OCI-LY7 (cell line): ENCODE data around the gene CYP46A1. TPM values are rescaled to one million over a fixed set of nuclear protein-coding genes. Genes with fewer than 3 reads are reported as not detected.
A peak's percentile ranks its signal among the peaks of the same experiment; 100 is the strongest.

Experiments
- BruUV-seq: library from RNA; stranded (reverse); fragments of 400-500 nt; replicated peaks from 2 replicates; lab custom pipeline; 2021; lab: Mats Ljungman, UMichigan
- CTCF ChIA-PET: fragments of 300-600 bp; sonication (Branson Sonifier 250); formaldehyde crosslinking; loops from one replicate; lab custom pipeline; 2022; ENCODE audit warnings: antibody characterized with exemption; ENCODE audit not compliant: unreplicated experiment; lab: Charles Lee
- POLR2A ChIA-PET: fragments of 300-600 bp; sonication (Branson Sonifier 250); formaldehyde crosslinking; loops from one replicate; lab custom pipeline; 2022; ENCODE audit warnings: antibody characterized with exemption; lab: Charles Lee
- DNase-seq: peaks from one replicate; pipeline ENCODE4 v3.0.0-alpha.2; 2015; ENCODE audit warnings: low spot score
- H2AFZ ChIP-seq: fragments of 200-600 bp; sonication (generic), shearing (Covaris generic); 2 replicates; pipeline ENCODE4 v1.6.1; 2014; ENCODE audit warnings: mild to moderate bottlenecking, antibody characterized with exemption, low read length, moderate library complexity
- H3K27ac ChIP-seq: fragments of 200-600 bp; sonication (generic); 2 replicates; pipeline ENCODE4 v1.5.1; 2014; ENCODE audit warnings: mixed run types, low read depth, mild to moderate bottlenecking, moderate library complexity, low read length, inconsistent platforms; ENCODE audit not compliant: poor library complexity, severe bottlenecking
- H3K36me3 ChIP-seq: fragments of 200-600 bp; sonication (generic); 2 replicates; pipeline ENCODE4 v1.6.1; 2014; ENCODE audit warnings: mild to moderate bottlenecking, antibody characterized with exemption, low read length, moderate library complexity, mixed read lengths; ENCODE audit not compliant: insufficient read depth
- H3K4me1 ChIP-seq: fragments of 200-600 bp; sonication (generic); 2 replicates; pipeline ENCODE4 v1.5.1; 2014; ENCODE audit warnings: mild to moderate bottlenecking, low read length; ENCODE audit not compliant: insufficient read depth, poor library complexity, severe bottlenecking
- H3K4me2 ChIP-seq: fragments of 200-600 bp; sonication (generic); 2 replicates; pipeline ENCODE4 v1.6.1; 2014; ENCODE audit warnings: mild to moderate bottlenecking, low read length
- H3K4me3 ChIP-seq: fragments of 200-600 bp; sonication (generic); 2 replicates; pipeline ENCODE4 v1.5.1; 2014; ENCODE audit warnings: mild to moderate bottlenecking, low read depth, low read length; ENCODE audit not compliant: poor library complexity, severe bottlenecking
- H3K79me2 ChIP-seq: fragments of 200-600 bp; sonication (generic); 2 replicates; pipeline ENCODE4 v1.6.1; 2016; ENCODE audit warnings: low read depth, mild to moderate bottlenecking, low read length, moderate library complexity, mixed read lengths; ENCODE audit not compliant: insufficient read depth
- H3K9me2 ChIP-seq: fragments of 200-600 bp; sonication (generic); 2 replicates; pipeline ENCODE4 v1.6.1; 2016; ENCODE audit warnings: mild to moderate bottlenecking, low read length, mixed read lengths; ENCODE audit not compliant: insufficient read depth
- H3K9me3 ChIP-seq: fragments of 200-600 bp; sonication (generic); 2 replicates; pipeline ENCODE4 v1.6.1; 2014; ENCODE audit warnings: mild to moderate bottlenecking, mixed run types, low read length, mixed read lengths
- H4K20me1 ChIP-seq: fragments of 200-600 bp; sonication (generic); 2 replicates; pipeline ENCODE4 v1.6.1; 2014; ENCODE audit warnings: mild to moderate bottlenecking, antibody characterized with exemption, low read length, moderate library complexity, mixed read lengths; ENCODE audit not compliant: insufficient read depth
- CTCF ChIP-seq: fragments of 200-600 bp; sonication (generic); conservative IDR thresholded peaks from 2 replicates; pipeline ENCODE4 v1.5.1; 2014; ENCODE audit warnings: mild to moderate bottlenecking, antibody characterized with exemption, low read length, moderate library complexity, mixed read lengths
- EZH2phosphoT487 ChIP-seq: fragments of 200-600 bp; sonication (generic); IDR thresholded peaks from 2 replicates; pipeline ENCODE4 v1.6.1; 2018; ENCODE audit warnings: low read depth, borderline replicate concordance, mild to moderate bottlenecking, mixed run types, antibody characterized with exemption, low read length, moderate library complexity, mixed read lengths
- intact Hi-C: fragments of 100-400 bp; cut with micrococcal nuclease; formaldehyde crosslinking; loops from one replicate; pipeline ENCODE4 v1.10.0; 2022; ENCODE audit not compliant: unreplicated experiment
- total RNA-seq, 2 experiments: library from RNA; depleted of rRNA in 1 of 2; stranded (reverse); fragments of >200 nt in 1 of 2; shearing (Covaris generic) in 1 of 2; gene quantifications; 2 replicates each; pipeline ENCODE4 v1.2.3, GENCODE V29; 2014 to 2022

Gene CYP46A1
- total RNA-seq, 2 experiments from 2014 or later, result 4.1 to 10.8 TPM

- no peaks in the 10 kb centered on the region for H3K79me2 ChIP-seq
- no peak overlapping the region for H3K4me3 ChIP-seq
- H4K20me1 ChIP-seq, result no peaks in the 10 kb centered on the region
- no peak overlapping the region for H3K27ac ChIP-seq
- no peaks in the 10 kb centered on the region for H3K9me3 ChIP-seq
- no peak overlapping the region for H3K4me2 ChIP-seq
- no peak overlapping the region for H2AFZ ChIP-seq
- no peaks in the 10 kb centered on the region for H3K9me2 ChIP-seq
- ChIA-PET POLR2A (interaction anchor here (0.6 kb wide), 2 partner anchors 17 to 191 kb away, joined by 3 to 5 read pairs; partner anchors contain the start of gene CCNK), CTCF (no interaction called here)
- H3K4me1 ChIP-seq, result peaks cover 32% of the 10 kb centered on the region
- H3K36me3 ChIP-seq, result no peaks in the 10 kb centered on the region
- no TSS peak for BruUV-seq
- TF ChIP-seq CTCF, result no peak
- no peak for TF ChIP-seq EZH2phosphoT487
- no peak for DNase-seq
- intact Hi-C loops, result no loop called here
Observed at GRCh38 chr14:99671235-99672224, 12.6 kb upstream of the CYP46A1 start.

GRCh38 chr14:99672506-99673304, 11.4 kb upstream of the CYP46A1 start:
- Histone ChIP-seq H3K9me2 (no peaks in the 10 kb centered on the region), H3K4me3 (no peak overlapping the region), H3K79me2 (no peaks in the 10 kb centered on the region), H3K4me1 (peaks cover 21% of the 10 kb centered on the region), H4K20me1 (no peaks in the 10 kb centered on the region), H3K4me2 (peak overlapping the region; percentile 47), H2AFZ (peak overlapping the region; percentile 28; the same call in 1 of the 2 replicates), H3K27ac (peak overlapping the region; percentile 53), H3K36me3 (no peaks in the 10 kb centered on the region), H3K9me3 (0 out of 2 replicates have a peak, but pooled peaks cover 4% of the 10 kb centered on the region)
- TF ChIP-seq CTCF (no peak), EZH2phosphoT487 (no peak)
- peak; percentile 81 for DNase-seq
- intact Hi-C loops, result no loop called here
- no TSS peak for BruUV-seq
- ChIA-PET CTCF (no interaction called here), POLR2A (interaction anchor here (0.7 kb wide), 1 partner anchor 11 kb away, joined by 3 read pairs; the partner anchor contains the start of gene CYP46A1)
